ENCODE data around the gene CNNM2. TPM values are rescaled to one million over a fixed set of nuclear protein-coding genes. Genes with fewer than 3 reads are reported as not detected.

The CNNM2 gene
- total and polyA plus RNA-seq, 2 donors (not counting 1 experiment from before 2014, with no cell fraction given), result 6.6 to 21.6 TPM

DNA sequence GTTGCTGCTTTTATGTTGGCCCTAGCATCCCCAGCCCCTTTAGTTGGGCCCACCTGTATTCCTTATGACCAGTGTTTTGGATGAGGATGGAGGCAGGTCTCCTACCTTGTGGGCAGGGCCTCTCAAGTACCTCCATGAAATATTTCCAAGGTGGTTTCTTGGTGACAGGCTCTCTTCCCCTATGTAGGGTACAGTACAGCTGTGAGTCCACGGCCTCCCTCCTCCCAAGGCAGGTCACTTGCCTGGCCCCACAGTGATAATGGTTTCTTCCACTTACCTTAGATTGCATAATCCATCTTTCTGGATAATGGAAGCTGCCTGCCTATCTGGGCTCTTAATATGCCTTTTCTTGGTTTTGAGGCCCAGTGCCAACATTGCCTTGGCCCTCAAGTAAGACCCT, 164.6 kb downstream of the CNNM2 start:
- Histone ChIP-seq H3K79me2 (ENCODE audit: control insufficient read depth, insufficient read depth, low read length) (no peaks in the 10 kb centered on the region), H4K20me1 (ENCODE audit: control insufficient read depth, insufficient read depth, low read length, poor library complexity, severe bottlenecking) (no peaks in the 10 kb centered on the region), H3K9ac (ENCODE audit: low read length) (no peak overlapping the region), H3K9me3 (ENCODE audit: control extremely low read depth in 1 of 3, control insufficient read depth in 2 of 3, insufficient read depth in 1 of 3, low read length in 2 of 3) (no peaks in the 10 kb centered on the region), H3K4me3 (ENCODE audit: control extremely low read depth in 1 of 5, extremely low read depth in 1 of 5, insufficient read depth in 1 of 5, low read depth in 2 of 5, low read length in 4 of 5) (no peak overlapping the region), H3K27me3 (replicated peaks in 1 of 4; ENCODE audit: control extremely low read depth in 1 of 4, control insufficient read depth in 3 of 4, insufficient read depth in 4 of 4, low read length in 3 of 4) (no peaks in the 10 kb centered on the region), H3K4me1 (ENCODE audit: control insufficient read depth in 2 of 2, insufficient read depth in 2 of 2, low read length in 2 of 2) (no peaks in the 10 kb centered on the region), H3K27ac (ENCODE audit: low read length in 2 of 2) (no peak overlapping the region), H3K4me2 (replicated peaks; ENCODE audit: low read depth, low read length, poor library complexity, severe bottlenecking) (no peak overlapping the region), H2AFZ (ENCODE audit: insufficient read depth, low read depth, low read length, poor library complexity, severe bottlenecking) (no peak overlapping the region), H3K36me3 (replicated peaks in 1 of 2; ENCODE audit: control extremely low read depth in 1 of 2, control insufficient read depth in 1 of 2, extremely low read depth in 1 of 2, insufficient read depth in 2 of 2, low read length in 1 of 2) (peaks cover 2 to 9% of the 10 kb centered on the region in 2 experiments)
- intact Hi-C loops (cut with micrococcal nuclease), result no loop called here
- WGBS (ENCODE audit: insufficient coverage), result no CpG with 5 or more reads among the region's 1 CpG
- Mint-ChIP-seq H3K27me3 (no peaks in the 10 kb centered on the region), H3K4me1 (no peaks in the 10 kb centered on the region), H3K27ac (no peak overlapping the region), H3K9me3 (ENCODE audit: insufficient read depth) (no peaks in the 10 kb centered on the region), H3K4me3 (no peak overlapping the region)
- CTCF ChIA-PET, result interaction anchor here (1.2 kb wide), 1 partner anchor 162 kb away, joined by 3 read pairs; no protein-coding TSS in a partner anchor
- DNase-seq, result no peak
- ATAC-seq (ENCODE audit: low read depth), result no peak
- POLR2A ChIA-PET, result no interaction called here
- TF ChIP-seq, protein P1, sequence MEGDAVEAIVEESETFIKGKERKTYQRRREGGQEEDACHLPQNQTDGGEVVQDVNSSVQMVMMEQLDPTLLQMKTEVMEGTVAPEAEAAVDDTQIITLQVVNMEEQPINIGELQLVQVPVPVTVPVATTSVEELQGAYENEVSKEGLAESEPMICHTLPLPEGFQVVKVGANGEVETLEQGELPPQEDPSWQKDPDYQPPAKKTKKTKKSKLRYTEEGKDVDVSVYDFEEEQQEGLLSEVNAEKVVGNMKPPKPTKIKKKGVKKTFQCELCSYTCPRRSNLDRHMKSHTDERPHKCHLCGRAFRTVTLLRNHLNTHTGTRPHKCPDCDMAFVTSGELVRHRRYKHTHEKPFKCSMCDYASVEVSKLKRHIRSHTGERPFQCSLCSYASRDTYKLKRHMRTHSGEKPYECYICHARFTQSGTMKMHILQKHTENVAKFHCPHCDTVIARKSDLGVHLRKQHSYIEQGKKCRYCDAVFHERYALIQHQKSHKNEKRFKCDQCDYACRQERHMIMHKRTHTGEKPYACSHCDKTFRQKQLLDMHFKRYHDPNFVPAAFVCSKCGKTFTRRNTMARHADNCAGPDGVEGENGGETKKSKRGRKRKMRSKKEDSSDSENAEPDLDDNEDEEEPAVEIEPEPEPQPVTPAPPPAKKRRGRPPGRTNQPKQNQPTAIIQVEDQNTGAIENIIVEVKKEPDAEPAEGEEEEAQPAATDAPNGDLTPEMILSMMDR (IDR thresholded peaks at IDR 0.05), result no peak
- no peak for TF ChIP-seq EZH2 (IDR thresholded peaks at IDR 0.05; ENCODE audit: borderline replicate concordance, insufficient read depth, low read depth, low read length, poor library complexity, severe bottlenecking)

DNA sequence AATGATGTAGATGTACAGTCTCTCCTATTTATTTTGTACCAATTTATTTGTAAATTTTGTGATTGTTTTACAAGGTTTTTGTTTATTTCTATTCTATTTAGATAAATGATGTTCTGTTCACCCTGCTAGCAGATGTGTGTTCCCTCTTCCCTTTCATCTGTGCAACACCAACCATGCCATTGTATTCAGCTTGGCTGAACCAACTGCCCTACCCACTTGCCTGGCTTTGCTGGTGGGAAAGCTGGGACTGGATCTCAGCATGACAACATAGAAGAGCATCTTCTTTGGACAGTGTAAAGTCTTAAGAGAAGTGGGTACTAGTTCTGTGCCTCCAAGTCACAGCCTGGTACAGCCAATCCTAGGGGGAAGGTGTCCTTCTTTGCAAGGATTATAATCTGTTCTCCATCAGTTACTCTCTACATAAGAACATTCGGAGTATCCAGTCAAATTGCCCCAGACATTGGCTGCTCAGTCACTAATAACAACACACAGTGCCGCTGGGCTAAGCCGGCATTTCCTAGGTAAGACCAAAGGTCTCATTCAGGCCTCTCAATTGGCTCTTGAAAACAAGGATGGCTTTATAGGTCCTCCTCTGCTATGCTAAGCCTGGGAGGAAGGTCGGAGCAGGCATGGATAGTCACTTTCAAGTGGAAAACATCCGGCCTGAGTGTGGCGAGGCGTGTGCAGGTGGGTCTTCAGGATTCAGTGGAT, 165.3 kb downstream of the CNNM2 start:
- H3K4me1 ChIP-seq (ENCODE audit: control insufficient read depth in 2 of 2, insufficient read depth in 2 of 2, low read length in 2 of 2), result no peaks in the 10 kb centered on the region
- WGBS (ENCODE audit: insufficient coverage), result 99% methylated on average over 7 of the region's 7 CpGs
- Mint-ChIP-seq H3K4me3 (no peak overlapping the region), H3K27me3 (no peaks in the 10 kb centered on the region), H3K4me1 (no peaks in the 10 kb centered on the region), H3K9me3 (ENCODE audit: insufficient read depth) (no peaks in the 10 kb centered on the region), H3K27ac (no peak overlapping the region)
- H2AFZ ChIP-seq (ENCODE audit: insufficient read depth, low read depth, low read length, poor library complexity, severe bottlenecking), result no peak overlapping the region
- peaks cover 2 to 10% of the 10 kb centered on the region in 2 experiments for H3K36me3 ChIP-seq (replicated peaks in 1 of 2; ENCODE audit: control extremely low read depth in 1 of 2, control insufficient read depth in 1 of 2, extremely low read depth in 1 of 2, insufficient read depth in 2 of 2, low read length in 1 of 2)
- H3K79me2 ChIP-seq (ENCODE audit: control insufficient read depth, insufficient read depth, low read length), result no peaks in the 10 kb centered on the region
- POLR2A ChIA-PET, result no interaction called here
- H4K20me1 ChIP-seq (ENCODE audit: control insufficient read depth, insufficient read depth, low read length, poor library complexity, severe bottlenecking), result no peaks in the 10 kb centered on the region
- no peak overlapping the region for H3K4me2 ChIP-seq (replicated peaks; ENCODE audit: low read depth, low read length, poor library complexity, severe bottlenecking)
- DNase-seq (no peak), ATAC-seq (ENCODE audit: low read depth) (no peak)
- H3K9me3 ChIP-seq (ENCODE audit: control extremely low read depth in 1 of 3, control insufficient read depth in 2 of 3, insufficient read depth in 1 of 3, low read length in 2 of 3), result no peaks in the 10 kb centered on the region
- H3K27me3 ChIP-seq (replicated peaks in 1 of 4; ENCODE audit: control extremely low read depth in 1 of 4, control insufficient read depth in 3 of 4, insufficient read depth in 4 of 4, low read length in 3 of 4), result no peaks in the 10 kb centered on the region
- H3K27ac ChIP-seq (ENCODE audit: low read length in 2 of 2), result no peak overlapping the region
- H3K9ac ChIP-seq (ENCODE audit: low read length), result no peak overlapping the region
- CTCF ChIA-PET, result interaction anchor here (1.2 to 1.7 kb wide), 2 partner anchors 13 to 161 kb away, joined by 3 read pairs; no protein-coding TSS in a partner anchor
- intact Hi-C loops (cut with micrococcal nuclease), result no loop called here
- no peak overlapping the region for H3K4me3 ChIP-seq (ENCODE audit: control extremely low read depth in 1 of 5, extremely low read depth in 1 of 5, insufficient read depth in 1 of 5, low read depth in 2 of 5, low read length in 4 of 5)
- TF ChIP-seq EZH2 (IDR thresholded peaks at IDR 0.05; ENCODE audit: borderline replicate concordance, insufficient read depth, low read depth, low read length, poor library complexity, severe bottlenecking), result no peak
- TF ChIP-seq, protein P1 (IDR thresholded peaks at IDR 0.05), result no peak
